ENCODE measurements around the gene DIO3. TPM values are rescaled to one million over a fixed set of nuclear protein-coding genes. Genes with fewer than 3 reads are reported as not detected.

DIO3 gene
- total RNA-seq (2014; rRNA removed; shearing (Covaris generic); ENCODE audit: low replicate concordance) = 0.07 TPM in 1 of 2 replicates, not detected in the other

- peaks cover 40% of the 10 kb centered on the region for H3K27me3 ChIP-seq
- no peak within 1 kb of the TSS for H3K4me3 ChIP-seq
- no peaks in the 10 kb centered on the region for H3K9me3 ChIP-seq
- H3K36me3 ChIP-seq = no peaks in the 10 kb centered on the region
- DNase-seq = peak; percentile 74
Observed at GRCh38 chr14:101561145-101561896, at the start of gene DIO3. Gene DIO3, plus strand, starts transcription at chr14:101561495.

DNA sequence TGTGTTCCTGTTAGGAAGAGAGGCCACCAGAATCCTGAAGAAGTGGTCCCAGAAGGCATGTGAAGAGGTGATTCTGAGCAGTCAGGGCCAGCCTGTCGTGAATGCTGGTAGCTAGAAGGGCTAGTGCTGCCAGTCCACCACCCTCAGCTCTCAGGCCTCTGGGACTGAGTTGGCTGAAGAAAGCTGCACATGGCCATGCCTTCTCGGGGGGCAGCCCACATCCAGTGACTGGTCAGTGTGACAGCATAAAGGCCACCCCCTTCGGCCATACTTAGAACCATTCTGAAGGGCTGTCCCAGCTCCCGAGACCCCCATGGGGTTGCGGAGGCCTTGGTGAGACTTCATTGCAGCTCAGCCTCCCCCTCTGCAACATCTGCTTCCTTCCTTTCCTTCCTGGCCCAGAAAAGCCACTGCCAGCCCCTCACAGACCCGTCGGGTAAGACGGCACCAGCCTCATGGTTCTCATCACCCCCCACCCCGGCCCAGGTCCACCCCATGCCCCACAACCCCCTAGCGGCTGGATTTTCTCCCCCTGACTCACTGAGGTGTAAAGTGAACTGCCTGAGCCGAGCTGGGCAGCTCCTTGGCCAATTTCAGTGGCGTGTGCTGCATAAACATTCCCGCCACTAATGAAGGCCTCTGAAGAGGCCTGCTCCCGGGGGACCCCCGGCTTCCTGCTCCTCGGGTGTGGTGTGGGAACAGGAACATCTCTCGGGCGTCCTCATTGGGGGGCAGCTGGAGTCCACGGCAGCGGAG is 49.5 kb upstream of the DIO3 start:
- DNase-seq = no peak
- Histone ChIP-seq H3K4me3 (no peak overlapping the region), H3K9me3 (no peaks in the 10 kb centered on the region), H3K27me3 (no peaks in the 10 kb centered on the region), H3K36me3 (no peaks in the 10 kb centered on the region)

- no peaks in the 10 kb centered on the region for H3K27me3 ChIP-seq
- no peaks in the 10 kb centered on the region for H3K36me3 ChIP-seq
- no peak for DNase-seq
- H3K4me3 ChIP-seq = no peak overlapping the region
- no peaks in the 10 kb centered on the region for H3K9me3 ChIP-seq
Observed at GRCh38 chr14:101512376-101512695, 49.0 kb upstream of the DIO3 start.

DNA sequence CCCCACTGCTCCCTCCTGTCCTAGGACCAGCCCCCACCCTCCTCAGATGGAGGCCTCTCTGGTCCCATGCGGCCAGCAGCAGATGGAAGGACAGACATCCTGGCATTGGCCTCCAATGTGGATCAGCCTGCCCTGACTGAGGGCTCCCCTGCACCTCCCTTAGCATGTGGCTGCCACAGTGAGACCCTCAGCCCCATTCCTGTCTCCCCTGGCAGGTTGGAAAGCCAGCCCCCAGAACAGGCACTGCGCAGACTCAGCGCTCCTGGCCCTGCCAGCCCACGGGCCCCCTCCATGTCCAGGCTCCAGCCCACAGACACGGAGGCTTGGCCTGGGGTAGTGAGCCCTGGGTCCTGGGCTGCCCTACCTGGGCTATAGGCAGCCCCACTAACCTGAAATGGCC is 47.2 kb upstream of the DIO3 start:
- no peak overlapping the region for H3K4me3 ChIP-seq
- no peaks in the 10 kb centered on the region for H3K36me3 ChIP-seq
- no peaks in the 10 kb centered on the region for H3K9me3 ChIP-seq
- DNase-seq = no peak
- H3K27me3 ChIP-seq = no peaks in the 10 kb centered on the region

DNA sequence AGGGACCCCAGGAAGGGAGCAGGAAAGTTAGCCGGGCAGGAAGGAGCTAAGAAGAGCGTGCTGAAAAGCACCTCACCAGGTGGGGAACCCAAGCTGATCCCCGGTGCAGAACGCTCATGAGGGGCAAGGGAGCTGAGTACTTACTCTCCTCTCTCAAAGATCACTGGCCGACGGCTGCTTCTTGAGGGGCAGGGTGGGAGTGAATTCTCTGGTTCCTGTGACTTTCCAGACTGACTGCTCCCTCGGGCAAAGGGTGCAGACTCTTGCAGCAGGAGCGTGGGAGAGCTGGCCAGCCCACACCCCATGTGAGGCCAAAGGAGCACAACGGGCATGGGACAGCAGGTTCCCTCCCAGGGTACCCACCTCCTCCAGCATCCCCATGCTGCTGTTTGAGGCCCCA is 44.9 kb upstream of the DIO3 start:
- H3K9me3 ChIP-seq = no peaks in the 10 kb centered on the region
- H3K36me3 ChIP-seq = no peaks in the 10 kb centered on the region
- no peak for DNase-seq
- H3K27me3 ChIP-seq = no peaks in the 10 kb centered on the region
- H3K4me3 ChIP-seq = no peak overlapping the region

DNA sequence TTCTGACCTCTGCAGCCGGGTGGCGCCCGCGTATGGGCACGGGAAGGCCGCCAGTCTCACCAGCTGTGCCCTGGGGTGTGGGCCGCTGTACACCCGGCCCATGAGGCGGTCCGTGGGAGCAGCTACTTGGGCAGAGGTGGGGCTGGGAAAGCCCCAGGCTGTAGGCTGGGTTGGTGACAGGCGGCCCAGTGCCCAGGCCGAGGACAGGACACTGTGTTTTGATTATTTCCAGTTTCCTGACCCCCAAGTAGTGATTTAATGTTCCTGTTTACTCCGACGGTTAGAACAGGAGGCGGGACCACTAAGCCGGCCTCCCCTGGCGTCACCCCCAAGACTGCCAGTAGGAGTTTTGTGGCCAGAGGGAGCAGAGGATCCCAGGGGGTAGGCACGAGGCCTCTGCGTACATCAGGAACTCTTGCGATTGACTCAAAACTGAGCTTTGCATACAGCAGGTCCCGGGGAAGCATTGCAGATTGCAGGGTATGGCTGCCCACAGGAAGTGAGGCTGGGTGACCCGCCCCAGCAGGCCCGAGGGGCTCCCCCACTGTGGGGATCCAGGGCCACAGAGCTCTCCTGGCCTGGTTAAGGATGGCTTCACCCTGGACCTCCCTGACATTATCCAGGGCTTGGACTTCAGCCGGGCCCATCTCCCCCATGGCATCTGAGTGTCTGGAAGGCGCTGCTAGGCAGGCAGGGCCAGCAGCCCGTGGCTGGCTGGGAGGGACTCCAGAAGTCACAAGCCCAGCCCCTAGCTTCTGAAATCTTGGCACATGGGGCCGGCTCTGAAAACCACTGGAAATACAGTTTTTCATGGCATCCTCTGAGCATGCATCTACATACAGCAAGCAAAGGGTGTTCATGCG is 42.5 kb upstream of the DIO3 start:
- no peaks in the 10 kb centered on the region for H3K27me3 ChIP-seq
- H3K9me3 ChIP-seq = no peaks in the 10 kb centered on the region
- H3K36me3 ChIP-seq = no peaks in the 10 kb centered on the region
- peak; percentile 65 for DNase-seq
- no peak overlapping the region for H3K4me3 ChIP-seq

GRCh38 chr14:101520621-101521472 is 40.4 kb upstream of the DIO3 start:
- peak; percentile 69 for DNase-seq
- no peaks in the 10 kb centered on the region for H3K9me3 ChIP-seq
- no peaks in the 10 kb centered on the region for H3K36me3 ChIP-seq
- H3K4me3 ChIP-seq = no peak overlapping the region
- H3K27me3 ChIP-seq = no peaks in the 10 kb centered on the region

GRCh38 chr14:101521473-101521915 is 39.8 kb upstream of the DIO3 start:
- no peaks in the 10 kb centered on the region for H3K9me3 ChIP-seq
- no peaks in the 10 kb centered on the region for H3K36me3 ChIP-seq
- peak; percentile 53 for DNase-seq
- no peaks in the 10 kb centered on the region for H3K27me3 ChIP-seq
- H3K4me3 ChIP-seq = no peak overlapping the region

GRCh38 chr14:101521978-101522377 is 39.3 kb upstream of the DIO3 start:
- H3K27me3 ChIP-seq = no peaks in the 10 kb centered on the region
- no peak for DNase-seq
- H3K4me3 ChIP-seq = no peak overlapping the region
- H3K9me3 ChIP-seq = no peaks in the 10 kb centered on the region
- no peaks in the 10 kb centered on the region for H3K36me3 ChIP-seq

- no peak for DNase-seq
- no peaks in the 10 kb centered on the region for H3K9me3 ChIP-seq
Observed at GRCh38 chr14:101525640-101526527, 35.4 kb upstream of the DIO3 start.

DNA sequence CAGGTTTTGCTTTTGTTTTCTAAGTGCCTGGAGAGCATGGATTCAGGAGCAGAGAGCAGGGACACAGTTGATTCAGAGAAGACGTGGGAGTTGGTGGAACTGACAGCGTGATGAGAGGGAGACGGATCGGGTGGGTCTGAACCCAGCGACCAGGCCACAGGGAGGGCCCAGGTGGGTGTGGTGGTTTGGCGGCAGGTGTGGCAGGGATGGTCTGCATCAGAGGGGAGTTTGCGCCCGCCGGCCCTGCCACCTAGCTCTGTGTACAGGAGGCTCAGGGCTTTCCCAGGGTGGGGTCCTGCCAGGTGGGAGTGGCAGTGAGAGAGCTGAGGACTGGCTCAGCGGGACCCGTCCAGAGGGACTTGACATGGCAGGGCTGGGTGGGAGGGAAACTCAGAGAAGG is 33.3 kb upstream of the DIO3 start:
- no peaks in the 10 kb centered on the region for H3K36me3 ChIP-seq
- DNase-seq = no peak
- no peaks in the 10 kb centered on the region for H3K9me3 ChIP-seq
- H3K4me3 ChIP-seq = no peak overlapping the region
- H3K27me3 ChIP-seq = no peaks in the 10 kb centered on the region

More at GRCh38 chr14:101525640-101526527, 35.4 kb upstream of the DIO3 start:
- Histone ChIP-seq H3K36me3 (no peaks in the 10 kb centered on the region), H3K27me3 (no peaks in the 10 kb centered on the region), H3K4me3 (no peak overlapping the region)

GRCh38 chr14:101529079-101529478 is 32.2 kb upstream of the DIO3 start:
- H3K27me3 ChIP-seq = no peaks in the 10 kb centered on the region
- no peak for DNase-seq
- H3K4me3 ChIP-seq = no peak overlapping the region
- H3K36me3 ChIP-seq = no peaks in the 10 kb centered on the region
- H3K9me3 ChIP-seq = no peaks in the 10 kb centered on the region

DNA sequence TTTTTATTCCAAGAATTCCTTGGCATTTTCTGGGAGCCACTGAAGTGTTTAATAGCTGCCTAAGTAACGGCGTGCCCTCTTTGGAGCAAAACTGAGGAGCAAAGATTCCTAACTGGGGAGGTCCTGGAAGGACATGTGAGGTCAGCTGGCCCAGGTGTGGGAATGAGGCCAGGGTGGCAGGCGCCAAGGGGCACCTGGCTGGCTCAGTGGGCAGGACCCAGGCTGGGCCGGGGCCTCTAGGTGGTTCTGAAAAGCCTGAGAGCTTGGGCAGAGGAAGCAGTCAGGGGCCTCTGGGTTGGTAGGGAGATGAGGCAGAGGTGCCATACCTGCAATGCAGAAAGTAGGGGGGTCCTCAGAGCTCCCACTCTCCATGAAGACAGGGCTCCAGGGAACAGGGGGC is 27.1 kb upstream of the DIO3 start:
- Histone ChIP-seq H3K4me3 (no peak overlapping the region), H3K9me3 (no peaks in the 10 kb centered on the region), H3K27me3 (no peaks in the 10 kb centered on the region), H3K36me3 (no peaks in the 10 kb centered on the region)
- DNase-seq = no peak

DNA sequence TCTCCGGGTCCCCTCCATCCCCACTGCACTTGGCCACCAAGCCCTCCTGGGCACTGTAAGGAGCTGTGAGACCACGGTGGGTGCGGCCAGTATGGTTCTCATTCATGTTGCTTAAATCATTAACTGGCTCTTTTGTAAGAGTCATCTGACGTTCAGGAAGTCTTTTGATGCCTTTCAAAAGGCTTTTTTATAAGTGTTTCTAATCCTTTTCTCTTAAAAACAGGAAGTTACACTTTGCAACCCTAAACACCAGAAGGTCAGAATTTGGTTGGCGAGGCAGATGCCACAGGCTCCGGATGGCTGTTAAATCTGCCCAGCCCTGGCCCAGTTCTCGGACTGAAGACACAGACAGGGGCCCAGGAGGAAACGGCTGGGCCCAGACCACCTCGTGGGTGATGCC is 26.1 kb upstream of the DIO3 start:
- no peaks in the 10 kb centered on the region for H3K9me3 ChIP-seq
- H3K4me3 ChIP-seq = no peak overlapping the region
- no peaks in the 10 kb centered on the region for H3K36me3 ChIP-seq
- H3K27me3 ChIP-seq = no peaks in the 10 kb centered on the region
- DNase-seq = no peak

GRCh38 chr14:101535701-101536207 is 25.5 kb upstream of the DIO3 start:
- Histone ChIP-seq H3K36me3 (no peaks in the 10 kb centered on the region), H3K9me3 (no peaks in the 10 kb centered on the region), H3K27me3 (no peaks in the 10 kb centered on the region), H3K4me3 (no peak overlapping the region)
- no peak for DNase-seq
